ENCODE results near the gene CHRD. TPM values are rescaled to one million over a fixed set of nuclear protein-coding genes. Genes with fewer than 3 reads are reported as not detected.

The CHRD gene
- total and polyA plus RNA-seq, 7 donors, result 0.23 to 16.3 (median 5.7) TPM

DNA sequence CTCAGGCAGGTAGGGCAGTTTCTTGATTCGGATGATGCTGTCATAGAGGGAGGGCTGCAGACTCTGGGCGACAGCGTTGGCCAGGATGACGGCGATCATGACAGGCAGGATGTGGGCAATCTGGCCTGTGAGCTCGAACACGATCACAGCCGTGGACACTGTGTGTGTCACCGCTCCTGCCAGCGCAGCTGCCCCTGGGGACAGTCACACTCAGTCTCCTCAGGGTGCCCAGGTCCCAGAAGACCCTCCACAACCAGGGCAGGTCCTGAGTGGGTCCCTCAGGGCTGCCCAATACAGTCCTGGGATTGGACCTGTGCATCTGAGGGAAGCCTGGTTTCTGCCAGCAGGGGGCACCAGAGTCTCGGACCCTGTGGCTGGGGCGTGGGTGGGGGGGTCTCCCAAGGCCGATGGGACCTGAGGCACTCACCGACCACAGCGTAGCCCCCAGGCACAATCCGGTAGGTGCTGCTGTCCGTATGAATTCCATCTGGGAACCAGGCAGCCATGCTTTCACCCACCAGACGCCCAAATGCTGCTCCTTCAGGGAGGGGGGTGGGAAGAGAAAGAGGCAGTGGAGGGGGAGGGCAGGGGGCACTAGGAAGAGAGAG is 25.6 kb upstream of the CHRD start:
- WGBS, 2 donors, result 56 to 57% methylated on average over 18 of the region's 18 CpGs
- intact Hi-C loops (cut with DNase I), result no loop called here
- Histone ChIP-seq H3K27ac (no peak overlapping the region), H3K27me3 (no peaks in the 10 kb centered on the region), H3K36me3 (peaks cover 0 to 31% (median 6%) of the 10 kb centered on the region in 4 donors), H3K4me1 (peaks cover 0 to 12% (median 2%) of the 10 kb centered on the region in 4 donors), H3K4me3 (no peak overlapping the region), H3K9me3 (no peaks in the 10 kb centered on the region)
- no peak for TF ChIP-seq POLR2A (IDR thresholded peaks at IDR 0.05)
- TF ChIP-seq, protein P1, sequence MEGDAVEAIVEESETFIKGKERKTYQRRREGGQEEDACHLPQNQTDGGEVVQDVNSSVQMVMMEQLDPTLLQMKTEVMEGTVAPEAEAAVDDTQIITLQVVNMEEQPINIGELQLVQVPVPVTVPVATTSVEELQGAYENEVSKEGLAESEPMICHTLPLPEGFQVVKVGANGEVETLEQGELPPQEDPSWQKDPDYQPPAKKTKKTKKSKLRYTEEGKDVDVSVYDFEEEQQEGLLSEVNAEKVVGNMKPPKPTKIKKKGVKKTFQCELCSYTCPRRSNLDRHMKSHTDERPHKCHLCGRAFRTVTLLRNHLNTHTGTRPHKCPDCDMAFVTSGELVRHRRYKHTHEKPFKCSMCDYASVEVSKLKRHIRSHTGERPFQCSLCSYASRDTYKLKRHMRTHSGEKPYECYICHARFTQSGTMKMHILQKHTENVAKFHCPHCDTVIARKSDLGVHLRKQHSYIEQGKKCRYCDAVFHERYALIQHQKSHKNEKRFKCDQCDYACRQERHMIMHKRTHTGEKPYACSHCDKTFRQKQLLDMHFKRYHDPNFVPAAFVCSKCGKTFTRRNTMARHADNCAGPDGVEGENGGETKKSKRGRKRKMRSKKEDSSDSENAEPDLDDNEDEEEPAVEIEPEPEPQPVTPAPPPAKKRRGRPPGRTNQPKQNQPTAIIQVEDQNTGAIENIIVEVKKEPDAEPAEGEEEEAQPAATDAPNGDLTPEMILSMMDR (IDR thresholded peaks at IDR 0.05), result peak; percentile 19 to 68 (median 48)
- DNase-seq, result no peak

DNA sequence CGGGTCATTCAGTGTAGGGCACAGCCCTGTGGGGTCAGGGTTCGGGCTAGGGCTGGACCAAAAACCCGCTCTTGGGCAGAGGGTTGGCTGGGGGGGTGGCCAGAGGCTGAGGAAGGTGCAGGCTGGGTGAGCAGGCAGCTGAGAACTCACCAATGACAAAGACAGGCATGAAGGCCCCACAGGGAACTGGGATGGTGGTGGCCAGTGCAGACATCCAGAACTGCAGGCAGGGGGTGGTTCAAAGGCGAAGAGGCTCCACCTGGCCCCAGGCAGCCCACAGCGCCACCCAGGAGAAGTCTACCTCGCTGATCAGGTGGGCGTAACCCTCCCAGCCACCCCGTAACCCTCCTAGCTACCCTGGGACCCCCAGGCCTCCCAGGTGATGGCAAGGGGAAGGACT is 25.1 kb upstream of the CHRD start:
- peaks cover 0 to 17% (median 5%) of the 10 kb centered on the region in 4 donors for H3K4me1 ChIP-seq
- H3K27me3 ChIP-seq, result no peaks in the 10 kb centered on the region
- H3K9me3 ChIP-seq, result no peaks in the 10 kb centered on the region
- intact Hi-C loops (cut with DNase I), result no loop called here
- WGBS, 2 donors, result 74 to 84% methylated on average over 8 of the region's 8 CpGs
- no peak for DNase-seq
- TF ChIP-seq EP300 (IDR thresholded peaks at IDR 0.05) (no peak), POLR2A (IDR thresholded peaks at IDR 0.05) (no peak), POLR2AphosphoS5 (IDR thresholded peaks at IDR 0.05) (no peak)
- TF ChIP-seq, protein P1 (IDR thresholded peaks at IDR 0.05), result no peak
- no peak overlapping the region for H3K27ac ChIP-seq
- H3K36me3 ChIP-seq, result peaks cover 0 to 31% (median 6%) of the 10 kb centered on the region in 4 donors
- no peak overlapping the region for H3K4me3 ChIP-seq

DNA sequence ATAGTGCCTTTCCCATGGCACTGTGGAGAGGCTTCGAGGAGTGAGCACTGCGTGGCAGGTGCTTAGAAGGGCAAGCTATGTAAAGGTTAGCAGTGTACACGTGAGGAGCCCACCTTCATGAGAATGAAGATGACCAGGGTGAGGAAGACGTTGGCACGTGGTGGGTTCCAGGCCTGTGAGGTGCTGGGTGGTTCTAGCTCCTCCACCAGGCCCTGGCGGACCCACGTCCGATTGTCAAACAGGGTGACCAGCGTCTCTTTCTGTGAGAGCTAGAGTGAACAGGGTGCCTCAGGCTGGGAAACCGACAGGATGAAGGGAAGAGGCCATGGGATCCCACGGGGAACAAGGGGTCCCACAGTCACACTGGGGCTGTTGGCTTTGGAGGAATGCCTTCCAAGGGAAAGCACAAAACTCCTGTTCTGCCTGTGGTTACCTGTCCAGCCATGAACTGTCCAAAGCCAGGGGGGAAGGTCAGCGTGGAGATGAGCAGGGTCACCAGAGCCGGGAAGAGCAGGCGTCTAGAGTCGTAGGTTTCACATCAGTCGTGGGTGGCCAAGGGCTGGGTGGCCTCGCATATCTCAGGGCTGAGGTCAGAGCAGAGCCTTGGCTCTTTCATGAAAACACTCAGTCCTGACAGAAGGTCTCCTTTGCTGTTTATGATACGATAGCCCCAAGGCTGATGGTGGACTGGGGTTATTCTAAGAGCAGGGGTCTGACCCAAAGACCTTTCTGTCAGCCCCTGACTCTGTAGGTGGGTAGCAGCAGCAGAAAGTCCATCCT is 24.4 kb upstream of the CHRD start:
- TF ChIP-seq POLR2AphosphoS5 (IDR thresholded peaks at IDR 0.05) (no peak), POLR2A (IDR thresholded peaks at IDR 0.05) (no peak)
- TF ChIP-seq, protein P1 (IDR thresholded peaks at IDR 0.05), result no peak
- H3K27ac ChIP-seq, result no peak overlapping the region

DNA sequence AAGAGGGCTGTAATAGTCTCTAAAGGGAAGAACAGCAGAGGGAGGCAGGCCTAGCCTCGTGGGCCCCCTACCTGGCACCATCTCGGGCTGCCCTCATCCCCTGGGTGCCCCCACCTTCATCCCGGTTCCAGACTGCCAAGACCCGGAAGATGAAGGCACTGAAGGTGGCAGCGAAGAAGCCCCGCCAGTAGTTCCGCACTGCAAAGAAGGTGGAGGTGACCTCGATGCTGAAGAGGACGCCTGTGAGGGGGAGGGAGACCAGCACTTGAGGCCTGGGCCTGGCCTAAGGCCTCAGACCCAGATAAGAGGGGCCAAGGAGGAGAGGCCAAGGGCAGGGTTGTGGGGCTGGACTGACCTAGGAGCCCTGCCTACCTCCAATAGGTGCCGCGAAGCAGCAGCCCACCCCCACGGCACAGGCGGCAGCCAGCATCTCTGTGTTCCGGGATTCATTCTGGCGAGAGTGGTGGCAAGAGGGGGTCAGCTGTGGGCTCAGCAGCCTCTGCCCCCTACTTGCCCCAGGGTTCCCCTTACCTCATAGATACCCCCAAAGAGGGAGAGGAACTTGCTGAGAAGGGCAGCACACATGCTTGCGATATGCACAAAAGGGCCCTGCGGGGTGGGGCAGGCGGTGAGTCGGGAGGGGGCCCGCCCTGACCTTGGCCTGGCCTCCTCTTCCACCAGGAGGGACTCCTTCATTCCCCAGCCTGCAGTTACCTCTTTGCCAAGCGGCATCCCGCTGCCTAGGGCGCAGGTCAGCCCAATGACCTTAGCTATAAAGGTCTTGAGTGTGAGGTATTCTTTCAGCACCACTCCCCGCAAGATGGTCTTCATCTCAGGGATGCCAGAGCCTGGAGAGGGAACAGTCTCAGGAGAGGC is 22.4 kb upstream of the CHRD start:
- Histone ChIP-seq H3K36me3 (peaks cover 0 to 31% (median 6%) of the 10 kb centered on the region in 4 donors), H3K4me3 (no peak overlapping the region), H3K27me3 (no peaks in the 10 kb centered on the region), H3K27ac (no peak overlapping the region), H3K4me1 (peaks cover 0 to 26% (median 22%) of the 10 kb centered on the region in 4 donors), H3K9me3 (no peaks in the 10 kb centered on the region)
- intact Hi-C loops (cut with DNase I), result no loop called here
- TF ChIP-seq EP300 (IDR thresholded peaks at IDR 0.05), result no peak
- no peak for TF ChIP-seq POLR2A (IDR thresholded peaks at IDR 0.05)
- no peak for TF ChIP-seq POLR2AphosphoS5 (IDR thresholded peaks at IDR 0.05)
- TF ChIP-seq, protein P1 (IDR thresholded peaks at IDR 0.05), result no peak
- 92 to 94% methylated on average over 24 of the region's 24 CpGs for WGBS, 2 donors
- DNase-seq, result no peak

More for the DNA sequence above, 24.4 kb upstream of the CHRD start:
- no peaks in the 10 kb centered on the region for H3K27me3 ChIP-seq
- H3K4me1 ChIP-seq, result peaks cover 0 to 18% (median 10%) of the 10 kb centered on the region in 4 donors
- DNase-seq, result no peak
- H3K36me3 ChIP-seq, result peaks cover 0 to 31% (median 6%) of the 10 kb centered on the region in 4 donors
- no peak overlapping the region for H3K4me3 ChIP-seq
- intact Hi-C loops (cut with DNase I), result no loop called here
- 86 to 89% methylated on average over 18 of the region's 18 CpGs for WGBS, 2 donors
- H3K9me3 ChIP-seq, result no peaks in the 10 kb centered on the region
